ENCODE results near the gene GRIA1.
"Not testable (repeated sequence)": the region's sequence is repeated elsewhere in the genome, so short reads cannot be mapped to it uniquely, and the experiment has no call there.

The GRIA1 gene

DNA sequence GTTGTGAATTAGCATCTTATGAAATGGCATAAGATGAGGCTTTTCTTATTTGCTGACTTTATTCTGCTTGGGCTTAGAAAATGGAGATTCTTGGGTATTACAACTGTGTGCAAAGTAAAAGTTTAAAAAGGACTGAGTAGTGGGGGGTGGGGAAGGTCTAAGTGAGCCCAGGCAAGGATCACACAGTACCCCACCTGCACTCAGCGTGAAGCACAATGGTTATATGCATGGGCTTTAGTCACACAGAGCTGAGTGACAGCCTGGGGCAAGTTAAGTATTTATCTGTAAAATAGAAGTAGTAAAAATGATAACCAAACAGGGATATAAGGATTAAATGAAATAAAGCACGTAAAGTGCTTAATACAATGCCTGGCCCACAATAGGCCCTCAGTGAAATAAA lies 300.9 kb downstream of the GRIA1 start:
- DNase-seq: no peak

DNA sequence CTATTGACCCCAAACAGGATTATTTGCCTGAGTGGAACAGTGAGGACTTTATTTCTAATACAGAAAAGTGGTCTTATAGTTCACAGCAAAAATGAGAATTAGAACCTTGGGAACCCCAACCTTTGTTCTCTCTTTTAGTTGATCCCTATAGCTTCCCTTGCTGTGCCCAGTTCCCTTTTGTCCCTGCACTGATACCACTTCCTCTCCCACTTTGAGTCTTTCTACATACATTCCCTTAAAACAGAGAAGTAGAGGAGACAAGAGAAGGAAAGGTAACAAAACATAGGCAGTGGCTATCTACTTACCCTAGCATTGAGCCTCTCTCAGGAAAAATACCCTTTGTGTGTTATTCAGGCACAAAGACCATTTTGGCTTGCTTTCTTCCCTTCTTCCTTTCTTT lies 301.8 kb downstream of the GRIA1 start:
- no peak for DNase-seq

DNA sequence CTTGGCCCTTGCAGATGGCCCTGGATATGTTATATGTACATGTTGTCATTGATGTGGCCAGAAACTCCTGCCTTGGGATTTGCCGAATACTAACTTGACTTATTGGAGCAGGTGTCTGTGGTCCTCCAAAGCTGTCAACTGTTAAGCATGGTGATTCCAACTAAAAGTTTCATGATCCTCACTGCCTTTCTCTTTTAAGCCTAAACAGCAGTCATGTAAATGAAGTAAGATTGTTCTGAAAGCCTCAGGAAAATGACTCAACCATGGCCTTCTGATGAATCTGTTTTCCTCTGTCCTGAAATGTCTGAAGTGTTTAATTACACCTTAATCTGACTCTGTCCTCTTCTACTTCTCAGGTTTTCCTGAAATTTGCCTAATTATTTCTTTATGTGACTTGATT lies 303.2 kb downstream of the GRIA1 start:
- DNase-seq: no peak

- no peak for DNase-seq
Observed at GRCh38 chr5:153794327-153794726, 303.9 kb downstream of the GRIA1 start.

DNA sequence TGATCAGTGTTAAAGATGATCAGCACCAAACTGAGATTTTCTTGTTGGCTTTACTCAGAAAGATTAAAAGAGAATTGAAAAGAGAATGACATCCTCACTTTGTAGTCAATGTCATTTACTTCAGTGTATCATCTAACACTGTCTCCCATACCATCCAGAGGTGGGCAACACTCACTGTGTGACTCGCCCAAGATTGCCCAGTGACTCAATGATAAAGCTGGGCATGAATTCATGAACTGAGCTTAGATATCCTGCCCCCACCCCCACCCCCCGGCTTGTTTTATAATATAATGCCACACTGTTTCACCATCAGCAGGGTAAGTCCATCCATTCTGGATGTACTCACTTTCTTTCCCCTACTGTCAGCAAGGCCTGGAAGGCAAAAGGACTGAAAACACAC lies 306.1 kb downstream of the GRIA1 start:
- no peak for DNase-seq

DNA sequence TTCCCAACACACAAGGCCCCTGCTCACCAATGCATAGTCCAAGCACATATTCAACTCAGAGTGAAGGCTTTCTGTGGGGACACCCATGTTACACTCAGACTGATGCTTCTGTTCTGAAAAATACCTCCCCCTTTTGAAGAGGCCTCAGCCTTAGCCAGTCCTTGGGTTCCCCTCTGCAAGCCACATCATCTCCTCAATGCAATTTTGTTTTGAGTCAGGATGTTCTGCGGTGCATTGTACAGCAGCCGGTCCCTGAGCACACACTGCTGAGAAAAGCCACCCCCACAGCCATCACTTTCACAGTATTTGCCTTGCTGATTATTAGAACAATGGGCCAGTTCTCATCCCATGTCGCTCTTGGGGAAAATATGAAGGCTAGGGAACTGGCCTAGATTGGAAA lies 307.0 kb downstream of the GRIA1 start:
- DNase-seq: no peak

DNA sequence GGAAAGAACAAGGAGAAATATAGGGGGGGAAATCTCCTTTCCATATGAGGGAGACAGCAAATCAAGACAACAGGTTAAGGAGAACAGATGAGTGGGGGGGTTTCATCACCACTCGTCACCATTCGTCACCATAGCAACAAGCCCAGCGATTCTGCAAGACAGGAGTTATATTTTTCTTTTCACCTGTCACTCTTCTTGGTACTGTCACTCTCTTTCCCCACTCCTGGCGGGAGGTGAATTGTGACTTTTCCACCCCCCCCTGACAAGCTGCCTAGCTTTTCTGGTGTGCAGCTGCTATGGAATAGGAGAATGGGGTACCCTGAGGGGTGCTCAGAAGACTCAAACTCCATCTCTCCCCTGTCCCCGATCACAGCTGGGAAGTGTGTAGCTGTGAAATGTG lies 308.4 kb downstream of the GRIA1 start:
- DNase-seq: no peak

DNA sequence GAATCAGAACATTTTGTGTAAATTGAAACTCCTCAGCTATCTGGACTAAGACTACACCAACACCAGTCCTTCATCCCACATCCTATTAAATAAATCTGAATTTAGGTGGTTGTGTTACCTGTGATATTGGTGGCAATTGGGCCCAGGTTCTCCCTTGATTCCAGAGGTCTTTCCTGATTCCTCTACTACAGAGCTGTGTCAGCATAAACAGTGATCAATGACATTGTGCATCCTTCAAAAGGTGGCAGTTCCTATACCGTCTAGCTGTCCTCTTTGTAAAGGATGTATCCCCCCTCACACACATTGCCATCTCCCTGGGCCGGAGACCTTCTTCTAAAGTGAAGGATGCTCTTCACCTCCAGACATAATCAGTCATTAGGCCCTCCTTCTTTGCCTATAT lies 309.0 kb downstream of the GRIA1 start:
- no peak for DNase-seq

DNA sequence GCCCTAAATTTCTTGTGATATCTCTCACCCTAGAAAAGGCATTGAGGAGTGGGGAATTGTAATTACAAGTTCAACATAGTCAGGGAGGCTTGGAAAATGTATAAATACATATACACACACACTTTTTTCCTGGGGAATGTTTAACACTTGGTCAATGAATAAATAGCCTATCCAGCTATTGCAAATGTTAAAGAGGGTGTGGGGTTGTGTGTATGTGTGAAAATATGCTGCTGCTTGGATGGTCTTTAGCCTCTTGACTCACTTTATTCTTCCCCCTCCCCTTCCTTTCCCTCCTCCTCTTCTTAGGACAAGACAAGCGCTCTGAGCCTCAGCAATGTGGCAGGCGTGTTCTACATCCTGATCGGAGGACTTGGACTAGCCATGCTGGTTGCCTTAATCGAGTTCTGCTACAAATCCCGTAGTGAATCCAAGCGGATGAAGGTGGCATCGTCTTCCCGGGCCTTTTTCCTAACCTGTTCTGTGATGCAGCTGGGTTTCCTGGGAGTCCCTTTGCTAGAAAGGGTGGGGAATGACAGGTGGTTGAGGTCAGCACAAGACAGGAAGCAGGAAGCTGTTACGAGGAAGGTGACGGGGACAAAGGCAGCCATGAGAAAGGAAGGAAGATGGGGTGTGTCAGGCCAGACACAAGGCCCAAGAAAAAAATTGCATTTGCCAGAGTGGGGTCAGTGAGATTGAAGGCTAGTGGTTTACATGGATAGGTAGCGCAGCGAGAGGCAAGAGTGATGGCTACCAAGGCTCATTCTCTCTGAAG lies 311.8 kb downstream of the GRIA1 start:
- DNase-seq: no peak

- no peak for DNase-seq
Observed at GRCh38 chr5:153807801-153808200, 317.3 kb downstream of the GRIA1 start.

GRCh38 chr5:153809166-153809565 lies 318.7 kb downstream of the GRIA1 start:
- no peak for DNase-seq

- DNase-seq: no peak
Observed at GRCh38 chr5:153813901-153814300, 323.4 kb downstream of the GRIA1 start.

DNA sequence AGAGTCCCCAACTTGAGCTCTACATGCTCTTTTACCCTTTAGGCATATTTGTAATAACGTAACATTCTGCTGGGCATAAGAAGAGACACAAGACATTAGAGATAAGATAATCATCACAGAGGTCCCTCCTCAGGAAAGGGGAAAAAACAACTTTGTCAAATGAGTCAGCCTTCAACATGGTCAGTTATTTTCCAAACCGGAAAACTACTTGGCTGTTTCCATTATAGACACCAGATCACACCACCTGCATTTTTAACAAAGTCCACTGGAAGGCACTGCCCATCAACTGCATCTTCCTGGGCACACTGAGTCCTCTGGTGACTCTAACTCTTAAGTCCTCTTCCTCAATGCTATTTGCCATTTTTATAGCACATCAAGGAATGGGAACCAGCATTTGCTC lies 326.4 kb downstream of the GRIA1 start:
- DNase-seq: no peak

DNA sequence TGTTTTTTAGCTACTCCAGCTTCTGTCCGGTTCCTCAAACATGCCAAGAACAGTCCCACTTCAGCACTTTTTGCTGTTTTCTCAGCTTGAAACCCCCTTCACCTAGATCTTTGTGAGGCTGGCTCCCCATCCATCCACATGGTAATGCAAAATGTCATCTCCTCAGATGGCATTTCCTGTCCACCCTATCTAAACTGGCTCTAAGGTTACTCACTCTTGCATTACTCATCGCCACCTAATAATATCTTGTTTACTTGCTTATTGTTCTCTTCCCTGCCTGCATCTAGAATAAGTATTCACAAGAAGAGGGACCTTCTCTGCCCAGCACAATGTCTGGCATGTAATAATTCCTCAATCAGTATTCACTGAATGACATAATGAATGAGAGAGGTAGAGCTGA lies 328.2 kb downstream of the GRIA1 start:
- DNase-seq: no peak

GRCh38 chr5:153823036-153823435 lies 332.6 kb downstream of the GRIA1 start:
- no peak for DNase-seq

- no peak for DNase-seq
Observed at GRCh38 chr5:153824909-153825308, 334.4 kb downstream of the GRIA1 start.

DNA sequence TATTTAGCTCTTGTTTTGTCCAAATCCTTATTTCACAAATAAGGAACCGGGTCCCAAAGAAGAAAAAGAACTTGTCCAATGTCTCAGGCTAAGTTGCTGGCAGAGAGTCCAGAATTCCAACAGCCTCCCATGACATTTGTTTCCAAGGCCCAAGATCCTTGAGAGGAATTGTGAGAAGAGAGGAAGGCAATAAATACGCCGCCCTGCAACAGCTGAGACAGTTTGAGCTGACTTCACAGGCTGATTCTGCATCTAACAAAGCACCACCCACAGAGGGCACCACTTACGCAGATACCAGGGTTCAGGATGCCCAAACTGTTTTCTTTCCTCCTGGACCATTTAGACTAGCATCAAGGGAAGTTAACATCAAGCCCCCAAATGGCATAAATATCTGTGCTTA lies 336.9 kb downstream of the GRIA1 start:
- no peak for DNase-seq

GRCh38 chr5:153829510-153830065 lies 339.1 kb downstream of the GRIA1 start:
- no peak for DNase-seq

GRCh38 chr5:153831973-153832372 lies 341.5 kb downstream of the GRIA1 start:
- DNase-seq: no peak

GRCh38 chr5:153835891-153836515 lies 345.5 kb downstream of the GRIA1 start:
- no peak for DNase-seq

DNA sequence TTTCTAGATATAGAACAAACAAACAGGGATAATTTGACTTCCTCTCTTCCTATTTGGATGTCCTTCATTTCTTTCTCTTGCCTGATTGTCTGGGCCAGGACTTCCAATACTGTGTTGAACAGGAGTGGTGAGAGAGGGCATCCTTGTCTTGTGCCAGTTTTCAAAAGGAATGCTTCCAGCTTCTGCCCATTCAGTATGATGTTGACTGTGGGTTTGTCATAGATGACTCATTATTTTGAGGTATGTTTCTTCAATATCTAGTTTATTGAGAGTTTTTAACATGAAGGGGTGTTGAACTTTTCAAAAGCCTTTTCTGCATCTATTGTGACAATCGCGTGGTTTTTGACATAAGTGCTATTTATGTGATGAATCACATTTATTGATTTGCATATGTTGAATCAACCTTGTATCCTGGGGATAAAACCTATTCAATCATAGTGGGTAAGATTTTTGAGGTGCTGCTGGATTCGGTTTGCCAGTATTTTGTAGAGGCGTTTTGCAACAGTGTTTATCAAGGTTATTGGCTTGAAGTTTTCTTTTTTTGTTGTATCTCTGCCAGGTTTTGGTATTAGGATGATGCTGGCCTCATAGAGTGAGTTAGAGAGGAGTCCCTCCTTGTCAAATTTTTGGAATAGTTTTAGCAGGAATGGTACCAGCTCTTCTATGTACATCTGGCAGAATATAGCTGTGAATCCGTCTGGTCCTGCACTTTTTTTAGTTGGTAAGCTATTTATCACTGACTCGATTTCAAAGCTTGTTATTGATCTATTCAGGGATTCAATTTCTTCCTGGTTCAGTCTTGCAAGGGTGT lies 359.0 kb downstream of the GRIA1 start:
- not testable (repeated sequence) for DNase-seq

GRCh38 chr5:153860195-153860886 lies 369.9 kb downstream of the GRIA1 start:
- no peak for DNase-seq

- not testable (repeated sequence) for DNase-seq
Observed at GRCh38 chr5:153862906-153863305, 372.4 kb downstream of the GRIA1 start.
